ENCODE results near the gene PDZD2.
"Not testable (repeated sequence)": the region's sequence is repeated elsewhere in the genome, so short reads cannot be mapped to it uniquely, and the experiment has no call there.

The PDZD2 gene

GRCh38 chr5:31987985-31988710, 349.2 kb downstream of the PDZD2 start:
- DNase-seq = no peak

- no peak for DNase-seq
Observed at GRCh38 chr5:31990081-31990650, 351.2 kb downstream of the PDZD2 start.

DNA sequence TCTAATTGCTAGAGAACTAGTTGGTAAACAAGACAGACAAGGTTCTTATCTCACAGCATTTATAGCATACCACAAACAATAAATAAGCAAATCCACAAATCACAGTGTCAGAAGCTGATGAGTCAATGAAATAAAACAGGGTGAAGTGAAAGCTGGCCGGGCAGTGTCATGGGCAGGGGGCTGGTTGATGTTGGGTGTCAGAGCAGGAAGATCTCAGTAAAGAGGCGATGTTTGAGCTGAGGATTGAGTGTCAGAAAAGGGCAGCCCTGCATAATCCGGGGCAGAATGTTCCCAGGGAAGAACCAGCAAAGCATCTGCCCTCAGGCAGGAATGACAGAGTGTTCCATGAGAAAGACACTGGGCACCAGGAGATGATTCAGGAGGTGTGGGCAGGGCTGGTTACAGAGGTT, 351.8 kb downstream of the PDZD2 start:
- no peak for DNase-seq

GRCh38 chr5:31992377-31992776, 353.4 kb downstream of the PDZD2 start:
- DNase-seq = no peak

DNA sequence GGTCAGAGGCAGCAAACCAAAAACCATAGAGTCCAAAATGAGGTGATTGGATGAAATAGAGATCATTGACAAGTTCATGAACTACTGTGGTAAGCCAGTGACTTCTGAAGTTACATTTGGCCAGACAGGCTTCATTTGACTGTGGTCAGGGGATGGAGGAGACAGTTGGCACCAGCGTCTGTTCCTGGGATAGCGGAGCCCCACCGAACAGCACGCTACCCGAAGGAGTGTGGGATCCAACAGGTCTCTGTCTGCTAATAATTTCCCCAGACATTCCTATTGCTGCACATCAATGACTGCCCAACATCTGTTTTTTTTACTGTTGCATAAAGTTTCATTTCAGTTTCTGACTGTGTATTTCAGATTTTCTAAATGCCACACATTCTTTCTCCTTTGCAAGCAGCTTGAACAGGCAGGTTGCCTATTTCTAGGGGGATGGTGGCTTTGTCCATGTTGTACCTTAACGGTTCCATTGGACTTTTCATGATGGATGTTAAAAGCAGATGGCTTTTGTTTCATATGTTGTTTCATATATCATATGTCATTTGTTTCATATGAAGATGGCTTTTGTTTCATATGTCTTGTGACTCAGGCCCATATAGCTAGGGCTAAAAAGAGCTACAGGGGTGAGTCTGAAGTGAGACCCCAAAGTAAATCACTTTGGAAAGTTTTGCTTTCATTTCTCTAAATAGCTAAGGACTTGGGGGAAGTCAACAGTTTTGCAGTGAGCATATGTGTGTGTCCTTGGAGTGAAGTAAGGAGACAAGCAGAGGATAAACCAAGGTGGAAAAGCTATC, 354.4 kb downstream of the PDZD2 start:
- no peak for DNase-seq

DNA sequence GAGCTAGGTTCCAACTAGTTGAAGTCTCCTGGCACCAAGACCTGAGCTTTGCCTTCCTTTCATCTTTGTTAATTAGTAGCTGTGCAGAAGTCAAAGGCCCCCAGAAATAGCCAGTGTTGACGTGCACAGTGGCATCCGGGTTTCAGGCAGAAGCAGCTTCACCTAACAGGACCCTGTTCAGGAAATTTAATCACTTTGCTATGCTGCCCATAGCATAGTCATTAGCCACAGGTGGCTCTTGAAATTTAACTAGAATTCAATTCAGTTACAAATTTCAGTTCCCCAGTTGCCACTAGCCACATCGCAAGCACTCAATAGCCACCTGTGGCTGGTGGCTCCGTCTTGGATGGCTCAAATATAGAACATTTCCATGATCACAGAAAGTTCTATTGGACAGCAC, 356.1 kb downstream of the PDZD2 start:
- no peak for DNase-seq

GRCh38 chr5:31995714-31996113, 356.8 kb downstream of the PDZD2 start:
- DNase-seq = no peak

- DNase-seq = no peak
Observed at GRCh38 chr5:31996909-31997308, 358.0 kb downstream of the PDZD2 start.

DNA sequence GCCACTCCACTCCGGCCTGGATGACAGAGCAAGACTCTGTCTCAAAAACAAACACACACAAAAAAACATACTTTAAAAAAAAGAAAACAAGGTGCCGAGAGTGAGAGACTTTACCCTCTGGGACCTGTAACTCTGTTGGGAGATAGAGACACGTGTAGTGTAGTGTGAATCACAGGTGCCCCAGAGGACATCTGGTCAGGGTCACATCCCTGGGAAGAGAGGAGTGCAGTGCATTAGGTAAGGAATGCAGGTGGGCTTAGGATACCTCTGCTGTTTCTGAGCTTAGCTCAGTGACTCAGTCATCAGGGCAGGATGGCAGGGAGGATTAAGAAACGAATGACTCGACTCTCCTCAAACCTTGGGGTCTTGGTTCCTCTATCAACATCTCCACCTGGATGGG, 360.5 kb downstream of the PDZD2 start:
- no peak for DNase-seq

GRCh38 chr5:32000731-32001130, 361.8 kb downstream of the PDZD2 start:
- DNase-seq = no peak

DNA sequence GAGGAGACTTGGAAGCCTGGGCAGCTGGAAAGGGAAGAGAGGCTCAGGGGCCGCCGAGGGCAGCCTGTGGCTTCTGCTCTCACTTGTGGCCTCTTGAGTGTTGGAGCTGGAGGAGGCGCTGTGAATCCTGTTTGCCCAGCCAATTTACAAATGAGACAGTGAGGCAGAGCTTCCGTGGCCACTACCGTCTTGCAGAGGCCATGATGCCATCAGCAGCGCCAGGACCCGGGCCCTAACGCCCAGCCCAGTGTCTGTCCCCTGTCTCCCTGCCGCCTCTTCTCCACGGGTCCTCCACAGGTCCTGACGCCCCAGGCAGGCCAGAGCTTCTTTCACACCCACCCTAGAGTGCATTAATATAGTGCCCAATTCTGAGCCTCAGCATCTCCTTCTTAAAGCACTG, 362.4 kb downstream of the PDZD2 start:
- no peak for DNase-seq

DNA sequence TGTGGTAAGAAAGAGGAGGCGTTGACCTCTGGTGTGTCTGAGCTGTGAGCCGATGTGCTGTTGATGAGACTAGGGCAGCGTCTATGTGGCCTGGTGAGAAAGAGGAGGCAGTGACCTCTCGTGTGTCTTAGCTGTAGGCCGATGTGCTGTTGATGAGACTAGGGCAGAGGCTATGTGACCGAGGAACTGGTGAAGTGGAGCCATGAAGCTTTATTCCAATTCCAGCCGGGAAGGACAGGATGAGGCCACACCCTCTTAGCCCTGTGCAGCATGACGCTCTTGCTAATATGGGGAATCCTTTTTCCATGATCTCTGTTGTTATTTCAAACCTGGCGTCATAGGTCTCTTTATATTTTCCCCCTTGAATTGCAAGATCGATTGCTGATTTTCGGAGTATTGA, 362.8 kb downstream of the PDZD2 start:
- DNase-seq = no peak

- DNase-seq = no peak
Observed at GRCh38 chr5:32002755-32003154, 363.8 kb downstream of the PDZD2 start.

DNA sequence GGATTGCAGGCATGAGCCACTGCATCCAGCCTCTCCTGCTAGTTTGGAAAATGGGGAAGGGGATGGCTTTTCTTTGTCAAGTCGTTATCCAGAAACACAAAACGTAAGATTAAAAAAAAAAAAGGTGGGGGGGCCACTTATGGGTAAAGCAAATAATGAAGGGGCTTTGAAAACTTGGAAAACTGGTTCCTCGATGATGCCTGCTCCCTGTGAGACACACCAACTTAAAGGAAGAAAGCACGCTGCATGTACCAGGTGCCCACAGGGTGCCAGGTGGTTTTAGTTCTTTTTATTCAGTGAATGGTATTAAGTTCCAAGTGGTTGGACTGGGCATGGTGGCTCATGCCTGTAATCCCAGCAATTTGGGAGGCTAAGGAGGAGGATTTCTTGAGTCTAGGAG, 365.1 kb downstream of the PDZD2 start:
- DNase-seq = no peak

DNA sequence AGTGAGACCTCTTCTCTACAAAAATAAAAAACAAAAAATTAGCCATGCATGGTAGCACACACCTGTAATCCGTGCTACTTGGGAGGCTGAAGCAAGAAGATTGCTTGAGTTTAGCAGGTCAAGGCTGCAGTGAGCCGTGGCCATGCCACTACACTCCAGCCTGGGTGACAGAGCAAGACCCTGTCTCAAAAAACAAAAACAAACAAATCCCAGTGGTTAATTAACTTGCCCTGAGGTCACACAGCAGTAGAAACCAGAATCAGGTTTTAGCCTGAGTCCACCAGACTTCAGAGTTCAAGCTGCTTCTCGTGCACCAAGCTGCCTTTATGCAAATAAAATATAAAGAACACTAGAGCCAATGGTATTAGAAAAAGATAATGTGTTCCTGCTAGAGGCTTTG, 365.5 kb downstream of the PDZD2 start:
- DNase-seq = no peak

GRCh38 chr5:32008746-32009145, 369.8 kb downstream of the PDZD2 start:
- DNase-seq = no peak

GRCh38 chr5:32013658-32014057, 374.7 kb downstream of the PDZD2 start:
- no peak for DNase-seq

- no peak for DNase-seq
Observed at GRCh38 chr5:32014096-32014745, 375.3 kb downstream of the PDZD2 start.

- not testable (repeated sequence) for DNase-seq
Observed at GRCh38 chr5:32015262-32015661, 376.3 kb downstream of the PDZD2 start.

GRCh38 chr5:32017692-32018367, 378.9 kb downstream of the PDZD2 start:
- no peak for DNase-seq

DNA sequence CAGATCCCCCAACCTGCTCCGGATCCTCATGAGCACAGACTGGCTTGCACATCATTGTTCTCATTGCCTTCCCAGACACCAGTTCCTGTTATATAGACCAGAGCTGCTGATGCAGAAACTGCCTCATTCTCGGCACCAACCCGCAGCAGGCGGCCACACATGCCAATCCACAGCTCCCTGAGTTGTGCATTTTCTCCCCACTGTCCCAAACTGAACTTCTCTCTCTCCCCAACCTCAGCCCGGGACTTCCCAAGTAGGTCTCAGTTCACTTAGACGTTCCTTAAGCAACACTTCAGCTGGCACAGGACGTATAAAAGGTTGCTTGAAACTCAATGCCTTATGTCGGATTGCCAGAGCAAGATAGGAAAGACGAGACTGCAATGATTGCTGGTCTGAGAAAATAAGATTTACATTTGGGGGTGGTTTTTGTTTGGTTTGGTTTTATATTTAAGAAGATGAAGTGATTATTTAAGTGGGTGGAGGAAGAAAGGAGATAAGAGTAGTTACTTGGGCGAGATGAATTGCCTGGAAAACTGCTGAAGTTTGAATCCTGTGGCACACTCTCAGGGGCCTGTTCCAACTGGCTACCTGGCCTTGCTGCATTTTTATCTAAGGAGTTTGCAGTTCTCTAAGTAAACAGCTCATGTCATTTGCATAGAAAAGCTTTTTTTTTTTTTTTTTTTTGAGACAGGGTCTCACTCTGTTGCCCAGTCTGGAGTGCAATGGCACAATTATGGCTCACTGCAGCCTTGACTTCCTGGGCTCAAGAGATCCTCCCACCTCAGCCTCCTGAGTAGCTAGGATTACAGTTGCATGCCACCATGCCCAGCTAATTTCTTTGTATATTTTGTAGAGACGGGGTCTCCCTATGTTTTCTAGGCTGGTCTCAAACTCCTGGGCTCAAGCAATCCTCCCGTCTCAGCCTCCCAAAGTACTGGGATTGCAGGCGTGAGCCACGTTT, 379.8 kb downstream of the PDZD2 start:
- DNase-seq = no peak

GRCh38 chr5:32020271-32020670, 381.3 kb downstream of the PDZD2 start:
- peak; percentile 81 for DNase-seq

Measured in suppressor macrophage treated with lipopolysaccharide for 4 hours (primary cell).